HepG2 (cell line): ENCODE data around the gene CYB561. TPM values are rescaled to one million over a fixed set of nuclear protein-coding genes. Genes with fewer than 3 reads are reported as not detected.

Experiments used
- DBP ChIP-seq: sonication (generic); formaldehyde crosslinking; IDR thresholded peaks from 2 replicates; pipeline ENCODE4 v1.4.0; 2020; ENCODE audit warnings: missing genetic modification reagents; ENCODE audit errors: not compliant biosample characterization
- MTF1 ChIP-seq: sonication (generic); formaldehyde crosslinking; IDR thresholded peaks from 2 replicates; pipeline ENCODE4 v1.5.0; 2020; ENCODE audit warnings: missing genetic modification reagents
- ZNF609 ChIP-seq: sonication (generic); formaldehyde crosslinking; IDR thresholded peaks from 2 replicates; pipeline ENCODE4 v1.4.0; 2020; ENCODE audit warnings: mild to moderate bottlenecking, missing genetic modification reagents, borderline replicate concordance
- ZSCAN12 ChIP-seq: sonication (generic); formaldehyde crosslinking; IDR thresholded peaks from 2 replicates; pipeline ENCODE4 v1.9.0; 2021; ENCODE audit warnings: mild to moderate bottlenecking, missing genetic modification reagents
- ZUFSP ChIP-seq: sonication (generic); formaldehyde crosslinking; IDR thresholded peaks from 2 replicates; pipeline ENCODE4 v1.9.0; 2021; ENCODE audit warnings: missing genetic modification reagents, mild to moderate bottlenecking, borderline replicate concordance
- polyA plus RNA-seq, 8 experiments: library from polyadenylated mRNA; depleted of rRNA in 3 of 8; stranded (reverse) in 7 of 8; unstranded in 1 of 8; fragments of >200 nt; fragmentation: Illumina TruSeq in 4 of 8; extraction: Trizol in 4 of 8; gene quantifications; 2 replicates each; pipeline versions ENCODE4 v1.2.1 to v1.2.3, GENCODE V29; 2011 to 2016; ENCODE audit warnings: low read depth in 4 of 8, missing spikeins in 1 of 8, mixed read lengths in 1 of 8; ENCODE audit not compliant: insufficient read depth in 1 of 8
- total RNA-seq, 5 experiments: library from RNA; depleted of rRNA; stranded (reverse); fragments of >200 nt; fragmentation: Illumina TruSeq; extraction: Trizol; gene quantifications; 2 replicates each; pipeline ENCODE4 v1.2.3, GENCODE V29; 2016; ENCODE audit warnings: low read depth in 1 of 5
- TF ChIP-seq, protein P1 (sequence below): IDR thresholded peaks from 2 replicates; pipeline ENCODE4 v1.6.1; 2012; ENCODE audit warnings: low read length, improper control_type of control experiment
- TF ChIP-seq, protein P2 (sequence below): sonication (generic); formaldehyde crosslinking; IDR thresholded peaks from 2 replicates; pipeline ENCODE4 v1.4.0; 2020; ENCODE audit warnings: missing genetic modification reagents
- TF ChIP-seq, protein P3 (sequence below): sonication (generic); formaldehyde crosslinking; IDR thresholded peaks from 2 replicates; pipeline ENCODE4 v1.4.0; 2020; ENCODE audit warnings: mild to moderate bottlenecking, missing genetic modification reagents

Gene CYB561
- total and polyA plus RNA-seq, 2 of the 13 experiments (the other 11 are each of a cell fraction or from before 2014, with no cell fraction given): 1.5 to 6.7 TPM

GRCh38 chr17:63402431-63403212, 43.5 kb downstream of the CYB561 start (continued):
- TF ChIP-seq DBP (CRISPR knock-in tag): no peak
- TF ChIP-seq, protein P1, sequence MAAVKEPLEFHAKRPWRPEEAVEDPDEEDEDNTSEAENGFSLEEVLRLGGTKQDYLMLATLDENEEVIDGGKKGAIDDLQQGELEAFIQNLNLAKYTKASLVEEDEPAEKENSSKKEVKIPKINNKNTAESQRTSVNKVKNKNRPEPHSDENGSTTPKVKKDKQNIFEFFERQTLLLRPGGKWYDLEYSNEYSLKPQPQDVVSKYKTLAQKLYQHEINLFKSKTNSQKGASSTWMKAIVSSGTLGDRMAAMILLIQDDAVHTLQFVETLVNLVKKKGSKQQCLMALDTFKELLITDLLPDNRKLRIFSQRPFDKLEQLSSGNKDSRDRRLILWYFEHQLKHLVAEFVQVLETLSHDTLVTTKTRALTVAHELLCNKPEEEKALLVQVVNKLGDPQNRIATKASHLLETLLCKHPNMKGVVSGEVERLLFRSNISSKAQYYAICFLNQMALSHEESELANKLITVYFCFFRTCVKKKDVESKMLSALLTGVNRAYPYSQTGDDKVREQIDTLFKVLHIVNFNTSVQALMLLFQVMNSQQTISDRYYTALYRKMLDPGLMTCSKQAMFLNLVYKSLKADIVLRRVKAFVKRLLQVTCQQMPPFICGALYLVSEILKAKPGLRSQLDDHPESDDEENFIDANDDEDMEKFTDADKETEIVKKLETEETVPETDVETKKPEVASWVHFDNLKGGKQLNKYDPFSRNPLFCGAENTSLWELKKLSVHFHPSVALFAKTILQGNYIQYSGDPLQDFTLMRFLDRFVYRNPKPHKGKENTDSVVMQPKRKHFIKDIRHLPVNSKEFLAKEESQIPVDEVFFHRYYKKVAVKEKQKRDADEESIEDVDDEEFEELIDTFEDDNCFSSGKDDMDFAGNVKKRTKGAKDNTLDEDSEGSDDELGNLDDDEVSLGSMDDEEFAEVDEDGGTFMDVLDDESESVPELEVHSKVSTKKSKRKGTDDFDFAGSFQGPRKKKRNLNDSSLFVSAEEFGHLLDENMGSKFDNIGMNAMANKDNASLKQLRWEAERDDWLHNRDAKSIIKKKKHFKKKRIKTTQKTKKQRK: no peak
- TF ChIP-seq ZSCAN12 (CRISPR knock-in tag): no peak
- TF ChIP-seq, protein P2, sequence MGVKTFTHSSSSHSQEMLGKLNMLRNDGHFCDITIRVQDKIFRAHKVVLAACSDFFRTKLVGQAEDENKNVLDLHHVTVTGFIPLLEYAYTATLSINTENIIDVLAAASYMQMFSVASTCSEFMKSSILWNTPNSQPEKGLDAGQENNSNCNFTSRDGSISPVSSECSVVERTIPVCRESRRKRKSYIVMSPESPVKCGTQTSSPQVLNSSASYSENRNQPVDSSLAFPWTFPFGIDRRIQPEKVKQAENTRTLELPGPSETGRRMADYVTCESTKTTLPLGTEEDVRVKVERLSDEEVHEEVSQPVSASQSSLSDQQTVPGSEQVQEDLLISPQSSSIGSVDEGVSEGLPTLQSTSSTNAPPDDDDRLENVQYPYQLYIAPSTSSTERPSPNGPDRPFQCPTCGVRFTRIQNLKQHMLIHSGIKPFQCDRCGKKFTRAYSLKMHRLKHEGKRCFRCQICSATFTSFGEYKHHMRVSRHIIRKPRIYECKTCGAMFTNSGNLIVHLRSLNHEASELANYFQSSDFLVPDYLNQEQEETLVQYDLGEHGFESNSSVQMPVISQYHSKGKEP (CRISPR knock-in tag): no peak
- no peak for TF ChIP-seq MTF1 (CRISPR knock-in tag)
- no peak for TF ChIP-seq ZUFSP (CRISPR knock-in tag)
- no peak for TF ChIP-seq ZNF609 (CRISPR knock-in tag)
- TF ChIP-seq, protein P3, sequence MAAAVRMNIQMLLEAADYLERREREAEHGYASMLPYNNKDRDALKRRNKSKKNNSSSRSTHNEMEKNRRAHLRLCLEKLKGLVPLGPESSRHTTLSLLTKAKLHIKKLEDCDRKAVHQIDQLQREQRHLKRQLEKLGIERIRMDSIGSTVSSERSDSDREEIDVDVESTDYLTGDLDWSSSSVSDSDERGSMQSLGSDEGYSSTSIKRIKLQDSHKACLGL (CRISPR knock-in tag): no peak
